Spleen (tissue), 7 donors: ENCODE data around the gene PDE2A.

Experiments
- POLR2A ChIP-seq, 3 donors: fragments of 450-650 bp; IDR thresholded peaks; one replicate each; pipeline ENCODE4 v1.5.1; 2017; ENCODE audit warnings: antibody characterized with exemption in 3 of 3, mild to moderate bottlenecking in 1 of 3
- TF ChIP-seq, protein P1 (sequence below), 11 experiments: fragments of 200-600 bp in 7 of 11; fragments of 450-650 bp in 4 of 11; sonication (generic) in 4 of 11; IDR thresholded peaks in 8 of 11; conservative IDR thresholded peaks in 3 of 11; 1 replicate in 7 of 11; 2 replicates in 4 of 11; pipeline versions ENCODE4 v1.4.0 to v1.8.0; 2016 to 2021; ENCODE audit warnings: antibody characterized with exemption in 11 of 11, inconsistent platforms in 4 of 11, mild to moderate bottlenecking in 1 of 11
- donor health status: DM: no; HTN: no; CAD: no; lungs with moderate emphysema.
- donor health status: DM: no; HTN: no; CAD: no.
- donor health status: DM: no; HTN: no; CAD: no.

DNA sequence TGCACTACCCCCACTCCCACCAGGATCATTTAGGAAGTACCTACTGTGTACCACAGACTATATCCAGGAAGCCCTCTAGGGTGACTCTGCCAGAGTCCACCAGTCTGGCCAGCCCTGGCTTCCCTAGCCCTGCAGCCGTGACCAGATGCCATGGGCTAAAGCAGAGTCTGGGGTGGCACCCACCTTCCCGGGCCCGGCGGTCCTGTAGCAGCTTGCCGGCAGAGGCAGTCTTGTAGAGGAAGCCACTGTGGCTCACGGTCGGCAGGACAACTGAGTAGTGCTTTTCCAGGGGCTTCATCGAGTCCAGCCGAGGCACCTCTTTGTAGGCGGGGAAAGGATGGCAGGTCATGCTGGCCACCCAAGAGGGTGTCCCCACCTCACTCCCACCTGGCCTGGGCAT lies 27.2 kb upstream of the PDE2A start:
- no peak for TF ChIP-seq POLR2A (IDR thresholded peaks at IDR 0.05)
- TF ChIP-seq, protein P1, sequence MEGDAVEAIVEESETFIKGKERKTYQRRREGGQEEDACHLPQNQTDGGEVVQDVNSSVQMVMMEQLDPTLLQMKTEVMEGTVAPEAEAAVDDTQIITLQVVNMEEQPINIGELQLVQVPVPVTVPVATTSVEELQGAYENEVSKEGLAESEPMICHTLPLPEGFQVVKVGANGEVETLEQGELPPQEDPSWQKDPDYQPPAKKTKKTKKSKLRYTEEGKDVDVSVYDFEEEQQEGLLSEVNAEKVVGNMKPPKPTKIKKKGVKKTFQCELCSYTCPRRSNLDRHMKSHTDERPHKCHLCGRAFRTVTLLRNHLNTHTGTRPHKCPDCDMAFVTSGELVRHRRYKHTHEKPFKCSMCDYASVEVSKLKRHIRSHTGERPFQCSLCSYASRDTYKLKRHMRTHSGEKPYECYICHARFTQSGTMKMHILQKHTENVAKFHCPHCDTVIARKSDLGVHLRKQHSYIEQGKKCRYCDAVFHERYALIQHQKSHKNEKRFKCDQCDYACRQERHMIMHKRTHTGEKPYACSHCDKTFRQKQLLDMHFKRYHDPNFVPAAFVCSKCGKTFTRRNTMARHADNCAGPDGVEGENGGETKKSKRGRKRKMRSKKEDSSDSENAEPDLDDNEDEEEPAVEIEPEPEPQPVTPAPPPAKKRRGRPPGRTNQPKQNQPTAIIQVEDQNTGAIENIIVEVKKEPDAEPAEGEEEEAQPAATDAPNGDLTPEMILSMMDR (IDR thresholded peaks at IDR 0.05 in 8 of 11, conservative IDR thresholded peaks at IDR 0.05 in 3 of 11): no peak
